Sciatic nerve (tissue), 2 donors: Measurements from ENCODE around the gene C4B. TPM values are rescaled to one million over a fixed set of nuclear protein-coding genes. Genes with fewer than 3 reads are reported as not detected.

Experiments
- ATAC-seq: fragments of 200-7000 bp; cut with Tn5 transposase; one replicate; pipeline ENCODE4 v1.9.1; 2020; ENCODE audit warnings: mild to moderate bottlenecking, moderate library complexity
- DNase-seq: peaks from one replicate; pipeline ENCODE4 v3.0.0-alpha.2; 2020; ENCODE audit warnings: low spot score
- intact Hi-C: fragments of 100-400 bp; cut with DNase I; formaldehyde crosslinking; loops from one replicate; pipeline ENCODE4 v1.14.2; 2022
- total RNA-seq: library from RNA; stranded (reverse); fragmentation: NEBNext Ultra II Directional; extraction: Animal tissue kit (Norgen Biotek cat#: 25700); gene quantifications from one replicate; pipeline ENCODE4 v1.2.1, GENCODE V29; 2021
- donor health status: DM: no; HTN: no; CAD: no.
- donor health status: DM: no; HTN: no; CAD: no.

The C4B gene
- total RNA-seq, 1 donor from 2014 or later: 392 TPM

DNA sequence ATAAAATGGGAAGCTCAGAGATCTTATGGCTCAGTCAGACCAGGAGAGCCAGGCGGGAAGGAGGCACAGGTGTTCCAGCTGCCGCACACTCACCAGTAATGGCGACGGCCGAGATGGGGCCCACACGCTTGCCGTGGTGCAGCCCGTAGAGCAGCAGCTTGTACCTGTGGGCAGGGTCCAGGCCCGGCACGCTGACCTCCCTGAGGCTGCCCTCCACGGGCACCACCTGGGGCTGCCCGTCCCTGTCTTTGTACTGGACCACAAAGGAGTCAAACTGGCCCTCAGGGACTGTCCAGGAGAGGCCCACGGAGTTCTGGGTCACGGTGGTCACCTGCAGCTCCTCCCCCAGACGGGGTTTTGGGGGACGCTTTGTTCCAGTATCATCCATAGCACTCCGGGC is 54.9 kb downstream of the C4B start:
- ATAC-seq (no peak), DNase-seq (peak; percentile 62)
- intact Hi-C loops: no loop called here

- ATAC-seq: peak; percentile 3
- intact Hi-C loops: no loop called here
Measured at GRCh38 chr6:32069878-32070515, 55.4 kb downstream of the C4B start.

GRCh38 chr6:32070814-32071543 is 56.4 kb downstream of the C4B start:
- intact Hi-C loops: no loop called here
- DNase-seq: peak; percentile 84
- ATAC-seq: peak; percentile 88

More at GRCh38 chr6:32069878-32070515, 55.4 kb downstream of the C4B start:
- DNase-seq: no peak

DNA sequence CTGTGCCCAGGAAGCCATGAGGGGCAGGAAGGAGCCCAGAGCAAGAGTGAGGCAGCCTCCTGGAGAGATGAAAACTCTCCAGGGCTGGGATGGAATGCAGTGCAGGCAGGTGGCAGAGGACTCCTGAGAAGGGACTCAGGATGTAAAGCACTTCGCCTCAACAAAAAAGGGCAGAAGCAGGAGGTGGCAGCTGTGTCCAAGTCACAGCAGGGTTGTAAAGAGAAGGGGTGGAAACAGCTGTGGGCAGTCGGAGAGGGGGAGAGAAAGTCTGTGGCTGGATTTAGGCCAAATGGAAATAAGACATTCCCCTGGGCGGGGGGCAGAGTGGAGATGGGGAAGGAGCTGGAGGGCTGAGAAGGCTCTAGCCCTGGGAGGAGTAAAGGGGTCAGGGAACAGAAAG is 58.5 kb downstream of the C4B start:
- DNase-seq (no peak), ATAC-seq (no peak)
- intact Hi-C loops: no loop called here

GRCh38 chr6:32073613-32074012 is 59.0 kb downstream of the C4B start:
- ATAC-seq (no peak), DNase-seq (peak; percentile 59)
- intact Hi-C loops: no loop called here

GRCh38 chr6:32074996-32075532 is 60.5 kb downstream of the C4B start:
- intact Hi-C loops: no loop called here
- ATAC-seq: no peak
- DNase-seq: no peak

DNA sequence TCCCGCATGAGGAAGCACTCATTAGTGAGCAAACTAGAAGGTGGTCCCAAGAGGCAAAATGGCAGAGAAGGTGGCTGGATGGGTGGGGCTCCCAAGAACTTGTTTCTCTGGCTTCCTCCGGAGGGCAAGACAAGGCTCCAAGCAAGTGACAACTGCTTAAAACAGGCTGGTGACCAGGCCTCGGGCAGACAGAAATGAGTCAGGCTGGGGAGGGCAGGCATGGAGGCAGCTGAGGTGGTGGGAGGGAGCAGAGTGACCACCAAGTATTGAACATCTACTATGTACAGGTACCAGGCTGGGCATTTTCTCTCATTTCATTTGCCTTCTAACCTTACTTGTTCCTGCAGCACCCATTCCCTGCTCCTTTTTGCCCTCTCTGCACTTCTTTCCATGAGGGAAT is 61.2 kb downstream of the C4B start:
- ATAC-seq: no peak
- no peak for DNase-seq
- intact Hi-C loops: no loop called here

DNA sequence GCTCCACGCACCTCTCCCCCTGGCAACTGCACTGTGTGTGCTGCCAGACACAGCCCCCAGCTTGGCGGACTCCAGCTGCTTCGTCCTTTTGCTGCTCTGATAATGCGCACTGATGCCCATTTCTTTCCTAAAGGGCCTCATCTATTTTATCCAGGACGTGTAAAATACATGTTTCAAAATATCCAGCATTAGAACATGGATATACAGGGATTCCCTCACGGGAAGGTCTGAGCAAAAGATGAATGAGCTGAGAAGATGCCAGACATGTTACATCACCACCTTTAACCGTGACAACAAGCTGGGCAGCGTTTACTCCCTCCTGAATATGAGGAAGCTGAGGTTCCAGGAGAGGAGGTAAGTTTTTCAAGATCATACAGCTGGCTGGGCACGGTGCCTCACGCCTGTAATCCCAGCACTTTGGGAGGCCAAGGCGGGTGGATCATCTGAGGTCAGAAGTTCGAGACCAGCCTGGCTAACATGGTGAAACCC is 61.8 kb downstream of the C4B start:
- intact Hi-C loops: no loop called here
- peak; percentile 55 for ATAC-seq
- no peak for DNase-seq

DNA sequence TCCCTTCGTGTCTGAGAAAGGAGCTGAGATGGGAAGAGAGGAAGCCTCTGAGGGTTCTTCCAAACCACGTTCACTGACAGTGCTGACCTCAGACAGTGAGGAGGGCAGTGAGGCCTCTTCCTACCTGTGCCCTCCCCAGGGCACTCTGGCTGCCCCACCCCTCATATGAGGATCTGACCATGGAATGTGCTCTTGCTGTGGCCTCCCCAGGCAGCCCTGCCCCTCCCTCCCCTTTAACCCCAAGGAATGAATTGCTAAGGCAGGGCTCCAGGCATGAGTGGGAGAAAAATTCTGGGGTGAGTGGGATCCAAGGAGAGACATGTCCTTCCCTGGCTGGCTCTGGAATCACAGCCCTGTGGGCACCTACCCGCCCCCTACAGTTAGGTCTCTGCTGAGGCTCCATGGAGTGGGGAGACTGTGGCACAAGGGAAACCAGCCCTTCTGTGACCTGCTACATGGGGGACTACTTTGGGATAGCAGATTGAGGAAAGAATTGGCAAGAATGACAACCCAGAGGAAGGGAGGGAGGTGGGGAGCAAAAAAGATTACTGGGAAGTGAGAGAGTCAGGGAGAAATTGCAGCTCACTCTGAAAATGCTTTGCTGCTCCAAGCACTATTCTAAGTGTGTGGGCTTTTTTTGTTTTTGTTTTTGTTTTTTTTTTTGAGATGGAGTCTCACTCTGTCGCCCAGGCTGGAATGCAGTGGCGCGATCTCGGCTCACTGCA is 65.1 kb downstream of the C4B start:
- peak; percentile 59 for DNase-seq
- peak; percentile 33 for ATAC-seq
- intact Hi-C loops: no loop called here

DNA sequence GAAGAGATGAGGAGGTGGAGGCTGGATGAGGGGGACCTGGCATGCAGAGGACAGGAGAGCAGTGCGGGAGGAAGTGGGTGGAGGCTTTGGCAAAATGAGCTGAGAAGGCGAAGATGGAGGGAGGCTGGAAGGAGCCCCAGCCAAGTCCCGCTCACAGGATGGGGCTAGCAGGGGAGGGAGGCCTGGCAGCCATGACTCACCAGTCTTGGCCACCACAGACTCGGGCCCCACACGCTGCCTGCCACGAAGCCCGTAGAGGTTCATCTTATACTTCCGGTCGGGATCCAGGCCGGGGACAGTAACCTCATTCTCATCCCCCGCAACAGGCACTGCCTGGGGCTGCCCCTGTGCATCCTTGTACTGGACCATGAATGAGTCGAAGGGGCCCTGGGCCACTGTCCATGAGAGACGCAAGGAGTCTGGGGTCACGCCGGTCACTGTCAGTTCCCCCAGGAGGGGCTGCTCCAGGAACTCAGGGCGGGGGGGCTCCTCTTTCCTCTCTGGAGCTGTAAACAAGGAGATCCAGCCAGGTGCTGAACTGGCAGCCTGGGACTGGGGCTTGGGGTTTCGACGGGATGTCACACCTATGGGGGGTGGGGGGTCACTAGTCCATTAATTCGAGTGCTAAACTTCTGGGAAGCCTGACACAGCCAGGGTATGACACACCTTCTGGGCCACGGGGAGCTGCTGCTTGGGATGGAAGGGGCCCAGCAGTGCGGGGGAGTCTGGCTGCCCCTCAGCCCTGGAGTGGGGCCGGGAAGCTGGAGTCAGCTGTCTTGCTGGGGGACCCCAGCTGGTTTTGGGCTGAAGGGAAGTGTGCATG is 66.8 kb downstream of the C4B start:
- DNase-seq: peak; percentile 84
- ATAC-seq: peak; percentile 72
- intact Hi-C loops: no loop called here

DNA sequence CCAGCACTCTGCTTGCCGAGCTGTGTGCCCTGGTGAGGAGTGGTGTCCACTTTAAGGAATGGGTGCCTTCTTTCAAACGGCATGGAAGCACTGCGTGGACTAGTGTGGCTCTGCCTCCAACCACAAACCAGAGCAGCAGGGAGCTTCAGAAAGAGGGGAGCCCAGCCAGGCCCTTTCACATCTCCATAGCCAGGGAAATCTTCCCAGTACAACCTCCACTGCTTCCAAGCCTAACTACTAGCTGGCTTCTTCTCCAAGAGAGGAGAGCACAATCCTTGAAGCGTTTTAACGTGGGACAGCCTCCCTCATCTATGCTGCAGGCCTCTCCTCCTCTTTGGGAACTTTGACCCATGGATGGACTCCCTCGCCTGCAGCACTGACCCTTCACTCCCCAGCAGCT is 67.9 kb downstream of the C4B start:
- peak; percentile 2 for ATAC-seq
- no peak for DNase-seq
- intact Hi-C loops: no loop called here

- intact Hi-C loops: no loop called here
- peak; percentile 74 for DNase-seq
- ATAC-seq: peak; percentile 72
Measured at GRCh38 chr6:32082935-32083334, 68.3 kb downstream of the C4B start.

- ATAC-seq: no peak
- intact Hi-C loops: no loop called here
- DNase-seq: peak; percentile 61
Measured at GRCh38 chr6:32083812-32084768, 69.5 kb downstream of the C4B start.

- DNase-seq (no peak), ATAC-seq (no peak)
- intact Hi-C loops: no loop called here
Measured at GRCh38 chr6:32084780-32085179, 70.2 kb downstream of the C4B start.
